ENCODE measurements around the gene CARD11.

GRCh38 chr7:2882111-2882510 lies 161.6 kb downstream of the CARD11 start:
- no peak for TF ChIP-seq CTCF (IDR thresholded peaks at IDR 0.05)
- no peak for TF ChIP-seq EP300 (IDR thresholded peaks at IDR 0.05; ENCODE audit: low read depth)
- TF ChIP-seq POLR2A (IDR thresholded peaks at IDR 0.05): no peak
